Mesodermal cell (in vitro differentiated cells): ENCODE data around the gene SHISA9. TPM values are rescaled to one million over a fixed set of nuclear protein-coding genes. Genes with fewer than 3 reads are reported as not detected.
"Not testable (repeated sequence)": the region's sequence is repeated elsewhere in the genome, so short reads cannot be mapped to it uniquely, and the experiment has no call there.

Experiments
- H3K27ac ChIP-seq: 2 replicates; pipeline ENCODE4 v1.7.0; 2013; ENCODE audit warnings: mild to moderate bottlenecking, low read depth, low read length, moderate library complexity; ENCODE audit not compliant: severe bottlenecking
- H3K36me3 ChIP-seq: 2 replicates; pipeline ENCODE4 v1.7.1; 2013; ENCODE audit warnings: mild to moderate bottlenecking, low read length, moderate library complexity; ENCODE audit not compliant: control insufficient read depth, insufficient read depth
- H3K4me1 ChIP-seq: one replicate; pipeline ENCODE4 v1.7.1; 2013; ENCODE audit warnings: mild to moderate bottlenecking, low read length; ENCODE audit not compliant: insufficient read depth, control insufficient read depth, poor library complexity, severe bottlenecking
- H3K4me3 ChIP-seq: 2 replicates; pipeline ENCODE4 v1.7.0; 2013; ENCODE audit warnings: low read length, control low read depth, mild to moderate bottlenecking; ENCODE audit not compliant: insufficient read depth, poor library complexity, severe bottlenecking; ENCODE audit errors: extremely low read depth
- H3K9me3 ChIP-seq: 2 replicates; pipeline ENCODE4 v1.7.1; 2013; ENCODE audit warnings: mild to moderate bottlenecking, low read length, moderate library complexity; ENCODE audit not compliant: control insufficient read depth
- WGBS, 2 experiments: methylation state at CpG; one replicate each; pipeline ENCODE4 v1.1.5; 2013; ENCODE audit warnings: missing lambda C conversion rate in 2 of 2; ENCODE audit not compliant: insufficient coverage in 2 of 2; 5-methylcytosine and 5-hydroxymethylcytosine counted together
- polyA plus RNA-seq, 2 experiments: library from polyadenylated mRNA; stranded (reverse); fragments of 50-300 nt; gene quantifications; one replicate each; pipeline ENCODE4 v1.2.3, GENCODE V29; 2013

SHISA9 gene
- 1.3 TPM for polyA plus RNA-seq (2013, experiment 1 of 2)
- 0.91 TPM for polyA plus RNA-seq (2013, experiment 2 of 2)

DNA sequence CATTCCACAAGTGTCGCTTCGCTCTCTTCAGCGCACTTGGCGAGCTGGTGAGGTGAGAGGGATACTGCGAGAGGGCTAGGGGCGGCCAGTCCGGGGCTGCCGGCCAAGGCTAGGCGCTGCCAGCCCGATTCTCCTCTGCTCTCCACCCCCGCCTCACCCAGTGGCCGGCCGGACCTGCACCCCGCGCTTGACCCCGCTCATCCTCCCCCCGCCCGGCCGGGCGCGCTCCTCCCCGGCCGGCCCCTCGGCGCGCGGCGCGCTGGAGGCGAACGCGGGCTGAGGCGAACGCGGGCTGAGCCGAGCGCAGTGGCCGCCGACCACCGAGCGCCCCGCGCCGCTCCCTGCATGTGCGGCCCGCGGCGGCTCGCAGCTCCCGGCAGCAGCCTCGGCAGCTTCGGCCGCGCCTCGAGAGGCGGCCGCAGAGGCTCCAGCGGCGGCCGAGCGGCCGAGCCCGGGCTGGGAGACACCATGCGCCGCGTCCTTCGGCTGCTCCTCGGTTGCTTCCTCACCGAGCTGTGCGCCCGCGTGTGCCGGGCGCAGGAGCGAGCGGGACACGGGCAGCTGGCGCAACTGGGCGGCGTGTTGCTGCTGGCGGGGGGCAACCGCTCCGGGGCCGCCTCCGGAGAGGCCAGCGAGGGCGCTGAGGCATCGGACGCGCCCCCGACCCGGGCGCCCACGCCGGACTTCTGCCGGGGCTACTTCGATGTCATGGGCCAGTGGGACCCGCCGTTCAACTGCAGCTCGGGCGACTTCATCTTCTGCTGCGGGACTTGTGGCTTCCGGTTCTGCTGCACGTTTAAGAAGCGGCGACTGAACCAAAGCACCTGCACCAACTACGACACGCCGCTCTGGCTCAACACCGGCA lies at the start of gene SHISA9:
SHISA9 (plus strand) TSS at position 2 of the 865 bp plus-strand sequence.
- H3K4me3 ChIP-seq = peak within 1 kb of the TSS; percentile 56
- WGBS, 2 experiments = 0% methylated on average over 85 to 87 of the region's 110 CpGs
- H3K36me3 ChIP-seq = no peaks in the 10 kb centered on the region
- H3K9me3 ChIP-seq = no peaks in the 10 kb centered on the region
- H3K4me1 ChIP-seq = peaks cover 3% of the 10 kb centered on the region
- H3K27ac ChIP-seq = no peak within 1 kb of the TSS

DNA sequence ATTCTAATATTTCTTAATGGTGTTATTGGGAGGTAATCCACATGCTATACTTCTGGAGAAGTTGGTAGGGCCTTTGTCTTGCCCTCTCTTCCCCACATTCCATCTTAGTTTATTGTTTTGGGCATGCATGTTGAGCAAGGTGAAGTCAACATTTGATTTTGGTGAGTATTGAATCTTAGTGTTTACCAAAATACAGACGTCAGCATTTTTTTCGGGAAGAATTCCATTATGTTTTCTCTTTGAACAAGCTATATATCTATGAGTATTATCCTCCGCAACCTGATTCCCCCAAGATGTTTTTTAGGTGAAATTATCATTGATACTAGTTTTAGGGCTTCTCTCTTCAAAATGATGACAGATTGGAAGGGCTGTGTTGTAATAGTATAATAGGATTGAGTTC lies 47.4 kb upstream of the SHISA9 start:
- Histone ChIP-seq H3K4me3 (no peak overlapping the region), H3K4me1 (no peaks in the 10 kb centered on the region), H3K9me3 (peaks cover 6% of the 10 kb centered on the region), H3K36me3 (no peaks in the 10 kb centered on the region), H3K27ac (no peak overlapping the region)
- 100% methylated on average over 2 of the region's 3 CpGs; no CpG with 5 or more reads in 1 of the 2 experiments for WGBS, 2 experiments

DNA sequence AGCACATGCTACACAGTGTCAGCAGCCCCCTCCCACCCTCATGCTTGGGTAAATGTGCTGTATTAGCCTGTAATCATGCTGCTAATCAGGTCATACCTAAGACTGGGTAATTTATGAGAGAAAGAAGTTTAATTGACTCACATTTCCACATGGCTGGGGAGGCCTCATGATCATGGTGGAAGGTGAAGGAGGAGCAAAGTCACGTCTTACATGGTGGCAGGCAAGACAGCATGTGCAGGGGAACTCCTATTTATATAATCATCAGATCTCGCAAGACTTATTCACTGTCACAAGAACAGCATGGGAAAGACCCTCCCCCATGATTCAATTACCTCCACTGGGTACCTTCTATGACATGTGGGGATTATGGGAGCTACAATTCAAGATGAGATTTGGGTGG lies 44.0 kb upstream of the SHISA9 start:
- H3K9me3 ChIP-seq, H3K36me3 ChIP-seq, H3K4me3 ChIP-seq, H3K4me1 ChIP-seq, H3K27ac ChIP-seq: not testable (repeated sequence)
- WGBS, 2 experiments = no CpG with 5 or more reads among the region's 2 CpGs

DNA sequence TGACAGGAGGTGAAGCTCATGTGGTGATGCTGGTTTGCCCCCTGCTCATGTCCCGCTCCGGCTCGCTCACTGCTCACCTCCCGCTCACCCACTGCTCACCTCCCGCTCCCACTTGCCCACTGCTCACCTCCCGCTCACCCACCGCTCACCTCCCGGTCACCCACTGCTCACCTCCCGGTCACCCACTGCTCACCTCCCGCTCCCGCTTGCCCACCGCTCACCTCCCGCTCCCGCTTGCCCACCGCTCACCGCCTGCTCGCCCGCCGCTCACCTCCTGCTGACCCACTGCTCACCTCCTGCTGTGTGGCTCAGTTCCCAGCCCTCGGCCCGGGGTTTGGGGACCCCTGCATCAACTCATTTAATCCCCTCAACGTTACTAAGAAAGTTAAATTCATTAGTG lies 39.1 kb upstream of the SHISA9 start:
- Histone ChIP-seq H3K9me3 (no peaks in the 10 kb centered on the region), H3K36me3 (no peaks in the 10 kb centered on the region), H3K27ac (no peak overlapping the region), H3K4me1 (peaks cover 6% of the 10 kb centered on the region), H3K4me3 (no peak overlapping the region)
- WGBS, 2 experiments = 90 to 94% methylated on average over 18 to 21 of the region's 22 CpGs

DNA sequence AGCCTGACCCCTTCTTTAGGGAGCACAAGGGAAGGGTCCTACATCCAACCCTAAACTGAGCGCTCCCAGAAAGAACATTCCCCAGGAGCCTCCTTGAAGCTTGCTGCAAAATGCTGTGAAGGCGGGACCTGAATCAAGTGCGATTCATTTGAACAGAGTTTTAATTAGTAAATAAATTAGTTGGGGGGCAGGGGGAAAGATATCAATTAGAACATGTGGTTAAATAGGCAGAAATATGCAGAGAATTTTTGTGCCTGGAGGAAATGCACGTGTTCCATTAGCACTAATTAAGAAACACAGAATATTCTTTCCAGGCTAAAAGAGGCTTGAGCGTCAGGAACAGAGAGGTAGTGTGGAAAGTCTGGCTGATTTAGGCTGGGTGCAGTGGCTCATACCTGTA lies 38.5 kb upstream of the SHISA9 start:
- Histone ChIP-seq H3K9me3 (no peaks in the 10 kb centered on the region), H3K4me3 (no peak overlapping the region), H3K4me1 (peaks cover 9% of the 10 kb centered on the region), H3K27ac (no peak overlapping the region), H3K36me3 (no peaks in the 10 kb centered on the region)
- WGBS, 2 experiments = 92 to 98% methylated on average over 3 to 4 of the region's 5 CpGs

DNA sequence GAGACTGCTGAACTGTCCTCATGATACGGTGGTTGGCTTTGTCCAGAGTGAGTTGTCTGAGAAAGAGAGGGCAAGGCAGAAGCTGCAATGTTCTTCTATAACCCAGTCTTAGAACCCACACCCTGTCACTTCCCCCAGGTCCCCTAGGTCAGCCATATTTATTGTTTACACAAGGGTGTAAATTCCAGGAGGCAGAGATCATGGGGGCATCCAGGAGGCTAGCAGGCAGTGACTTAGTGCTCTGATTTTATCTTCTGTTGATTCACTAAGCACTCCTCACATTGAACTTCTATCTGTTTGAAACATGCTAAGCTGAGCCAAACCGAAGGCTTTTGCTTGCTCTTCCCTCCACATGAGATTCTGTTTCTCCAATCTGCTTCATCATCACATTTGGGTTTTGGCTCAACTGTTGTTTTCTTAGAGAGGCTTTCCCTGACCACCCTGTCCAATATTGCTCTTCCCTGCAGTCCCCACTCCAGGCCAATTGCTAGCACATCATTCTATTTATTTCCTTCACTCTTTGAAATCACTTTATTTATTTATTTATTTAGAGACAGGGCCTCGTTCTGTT lies 34.3 kb upstream of the SHISA9 start:
- Histone ChIP-seq H3K4me3 (no peak overlapping the region), H3K4me1 (peaks cover 9% of the 10 kb centered on the region), H3K9me3 (peaks cover 4% of the 10 kb centered on the region), H3K27ac (no peak overlapping the region), H3K36me3 (no peaks in the 10 kb centered on the region)
- 79% methylated on average over 2 to 3 of the region's 3 CpGs for WGBS, 2 experiments

DNA sequence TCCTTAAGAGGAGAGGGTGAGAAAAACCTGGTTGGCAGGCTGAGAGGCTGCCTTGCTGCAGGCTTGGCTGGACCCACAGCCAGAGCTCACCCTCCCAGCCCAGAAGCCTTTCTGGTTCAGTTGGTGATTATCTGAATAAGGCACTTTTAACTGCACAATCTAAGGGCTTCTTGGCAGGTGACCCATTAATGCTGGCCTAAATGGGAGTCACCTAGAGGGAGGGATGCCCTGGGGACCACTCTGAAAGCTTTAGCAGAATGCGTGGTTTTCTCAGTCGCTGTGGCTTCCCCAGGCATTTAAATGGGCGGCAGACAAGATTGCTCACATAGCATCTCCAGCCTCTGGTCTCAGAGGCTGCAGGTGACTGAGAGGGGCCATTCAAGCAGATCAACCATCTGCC lies 33.2 kb upstream of the SHISA9 start:
- Histone ChIP-seq H3K4me3 (no peak overlapping the region), H3K27ac (no peak overlapping the region), H3K36me3 (no peaks in the 10 kb centered on the region), H3K4me1 (peaks cover 9% of the 10 kb centered on the region), H3K9me3 (peaks cover 4% of the 10 kb centered on the region)
- WGBS, 2 experiments = 68 to 82% methylated on average over 3 of the region's 3 CpGs

DNA sequence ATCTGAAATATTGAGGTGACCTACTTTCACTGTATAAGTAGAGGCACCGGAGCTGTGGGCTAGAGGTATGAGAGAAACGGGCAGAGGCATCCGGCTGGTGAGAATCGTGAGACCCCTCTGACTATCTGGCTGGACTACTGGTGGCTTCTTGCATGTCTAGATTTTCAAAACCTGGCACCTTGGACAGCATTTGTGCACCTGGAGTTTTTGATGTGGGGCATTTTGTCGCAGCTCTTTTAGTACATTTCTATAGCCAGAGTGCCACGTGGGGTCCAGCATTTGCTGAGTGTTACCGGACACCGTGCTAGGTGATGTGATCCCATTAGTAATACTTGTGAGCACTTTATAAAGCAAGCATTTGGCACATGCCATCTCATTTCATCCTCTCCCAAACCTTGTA lies 32.6 kb upstream of the SHISA9 start:
- Histone ChIP-seq H3K4me1 (peaks cover 9% of the 10 kb centered on the region), H3K27ac (no peak overlapping the region), H3K36me3 (no peaks in the 10 kb centered on the region), H3K4me3 (no peak overlapping the region), H3K9me3 (peaks cover 4% of the 10 kb centered on the region)
- 87 to 94% methylated on average over 5 to 8 of the region's 8 CpGs for WGBS, 2 experiments

DNA sequence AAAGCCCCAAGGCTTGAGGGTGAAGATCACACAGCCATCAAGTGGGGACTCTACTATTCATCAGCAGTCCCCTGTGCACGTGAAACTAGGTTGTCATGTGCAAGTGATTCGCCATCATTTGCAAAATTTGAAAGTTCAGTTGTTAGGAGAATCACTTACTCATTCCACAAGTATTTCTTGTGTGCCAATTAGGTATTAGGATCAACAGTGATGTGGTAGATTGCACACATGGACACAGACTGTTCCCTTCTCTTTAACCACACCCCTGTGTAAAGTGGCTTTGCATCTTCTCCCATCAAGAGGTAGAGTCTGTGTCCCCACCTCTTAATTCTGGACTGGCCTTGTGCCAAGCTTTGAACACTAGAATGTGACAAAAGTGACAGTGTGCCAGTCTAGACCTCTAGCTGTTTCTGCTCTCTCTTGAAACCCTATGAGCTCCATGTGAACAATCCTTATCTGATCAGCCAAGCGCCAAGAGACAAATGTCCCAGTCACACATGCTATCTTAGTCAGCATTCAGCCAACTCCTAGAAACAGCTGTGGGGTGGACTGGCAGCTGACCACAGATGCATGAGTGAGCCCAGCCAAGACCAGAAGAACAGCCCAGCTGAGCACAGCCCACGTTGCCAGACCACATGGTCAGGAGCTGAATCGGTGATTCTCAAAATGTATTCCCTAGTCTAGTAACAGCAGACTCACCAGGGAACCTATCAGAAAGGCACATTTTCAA lies 31.5 kb upstream of the SHISA9 start:
- WGBS, 2 experiments = 75 to 79% methylated on average over 2 to 4 of the region's 5 CpGs
- no peak overlapping the region for H3K4me3 ChIP-seq
- H3K36me3 ChIP-seq = no peaks in the 10 kb centered on the region
- H3K27ac ChIP-seq = no peak overlapping the region
- H3K9me3 ChIP-seq = peaks cover 4% of the 10 kb centered on the region
- peaks cover 9% of the 10 kb centered on the region for H3K4me1 ChIP-seq

DNA sequence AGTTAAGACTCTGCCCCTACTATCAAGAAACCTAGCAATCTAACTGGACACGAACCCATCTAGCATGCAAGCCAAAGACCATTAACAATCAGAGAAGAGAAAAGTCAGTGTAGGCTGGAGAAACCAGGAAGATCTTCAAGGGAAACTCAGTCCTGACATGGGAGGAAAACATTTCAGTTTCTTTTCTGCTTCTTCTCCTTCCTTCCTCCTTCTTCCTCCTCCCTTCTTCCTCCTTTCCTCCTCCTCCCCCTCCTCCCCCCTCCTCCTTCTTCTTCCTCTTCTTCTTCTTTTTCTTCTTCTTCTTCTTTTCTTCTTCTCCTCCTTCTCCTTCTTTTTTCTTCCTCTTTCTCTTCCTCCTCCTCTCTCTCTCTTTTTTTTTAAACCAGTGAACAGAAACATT lies 29.6 kb upstream of the SHISA9 start:
- whole genome bisulfite sequencing, 2 experiments = no CpG with 5 or more reads among the region's 1 CpG
- Histone ChIP-seq H3K9me3 (peaks cover 4% of the 10 kb centered on the region), H3K36me3 (no peaks in the 10 kb centered on the region), H3K4me3 (no peak overlapping the region), H3K4me1 (peaks cover 8% of the 10 kb centered on the region), H3K27ac (no peak overlapping the region)
